Stimulated activated CD4-positive, alpha-beta T cell treated with anti-CD3 and anti-CD28 coated beads, Interleukin-12 subunit alpha, Interleukin-12 subunit beta, amount 100 ng/mL, for 48 hours (primary cell): ENCODE data around the gene LRRC25.

Experiments
- DNase-seq, 3 donors: peaks; one replicate each; pipeline ENCODE4 v3.0.0-alpha.2; 2020; ENCODE audit warnings: low read depth in 2 of 3, low spot score in 1 of 3

LRRC25 gene

DNA sequence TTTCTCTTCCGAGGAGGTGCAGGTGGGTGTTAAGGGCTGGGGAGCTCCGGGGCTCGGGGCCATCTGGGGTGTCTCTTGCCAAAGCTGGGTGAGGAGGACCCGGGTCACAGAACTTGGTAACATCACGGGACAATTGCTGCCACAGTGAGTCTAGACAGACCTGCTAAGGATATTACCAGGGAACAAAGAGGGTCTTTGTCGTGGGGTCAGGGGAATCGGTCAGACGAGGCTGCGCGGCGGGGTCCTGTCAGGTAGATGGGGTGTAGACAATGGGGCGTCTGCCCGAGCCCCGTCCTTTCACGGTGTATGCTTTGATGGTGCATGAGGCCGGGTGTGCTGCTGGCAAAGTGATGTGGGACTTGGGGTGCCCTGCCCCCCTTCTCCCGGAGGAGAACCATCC is 49.3 kb downstream of the LRRC25 start:
- no peak for DNase-seq

DNA sequence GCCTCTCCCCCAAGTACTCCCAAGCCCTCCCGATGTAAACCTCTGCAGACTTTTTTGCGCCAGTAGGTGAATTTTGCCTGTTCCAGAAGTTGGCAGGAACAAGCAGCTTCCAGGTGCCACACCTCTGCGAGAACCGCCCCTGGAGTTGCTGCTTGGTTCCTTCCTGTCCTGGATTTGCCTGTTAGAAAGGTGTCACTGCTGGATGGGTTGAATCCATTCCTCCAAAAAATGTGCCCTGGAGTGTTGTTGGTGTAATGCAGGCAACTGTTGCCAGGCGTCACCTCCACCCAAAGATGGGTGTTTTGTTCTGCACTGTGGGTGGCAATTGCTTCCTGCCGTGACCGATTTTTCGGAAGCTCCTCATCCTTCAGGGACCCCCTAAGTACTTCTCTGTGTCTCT is 51.3 kb downstream of the LRRC25 start:
- DNase-seq, result no peak

DNA sequence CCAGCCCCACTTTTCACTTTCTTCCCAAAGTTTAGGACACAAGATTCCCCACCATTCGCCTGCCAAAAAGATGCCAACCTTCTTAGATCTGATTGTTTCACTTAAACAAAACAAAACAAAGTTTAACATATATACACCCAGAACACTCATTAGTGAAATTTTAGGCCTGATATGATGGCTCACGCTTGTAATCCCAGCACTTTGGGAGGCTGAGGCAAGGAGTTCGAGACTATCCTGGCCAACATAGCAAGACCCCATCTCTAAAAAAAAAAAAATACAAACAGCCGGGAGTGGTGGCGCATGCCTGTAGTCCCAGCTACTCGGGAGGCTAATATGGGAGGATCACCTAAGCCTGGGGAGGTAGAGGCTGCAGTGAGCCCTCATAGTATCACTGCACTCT is 52.1 kb downstream of the LRRC25 start:
- DNase-seq, result no peak

DNA sequence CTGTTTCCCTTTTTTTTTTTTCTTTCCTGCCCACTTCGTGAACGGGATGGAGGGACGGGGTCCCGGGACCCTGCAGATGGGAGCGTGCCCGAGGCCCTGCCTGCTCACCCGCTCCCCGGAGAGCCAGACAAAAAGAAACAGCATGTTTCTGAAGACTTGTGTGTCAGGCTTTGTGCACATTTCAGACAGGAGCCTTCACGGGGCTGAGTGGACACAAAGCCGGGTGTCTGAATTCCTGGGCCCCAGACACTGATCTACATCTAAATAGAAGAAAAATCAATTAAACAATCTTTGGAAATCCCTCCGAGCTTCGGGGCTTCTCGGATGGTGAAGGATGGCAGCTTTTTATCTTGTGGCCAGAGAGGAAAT is 52.9 kb downstream of the LRRC25 start:
- DNase-seq, result no peak

DNA sequence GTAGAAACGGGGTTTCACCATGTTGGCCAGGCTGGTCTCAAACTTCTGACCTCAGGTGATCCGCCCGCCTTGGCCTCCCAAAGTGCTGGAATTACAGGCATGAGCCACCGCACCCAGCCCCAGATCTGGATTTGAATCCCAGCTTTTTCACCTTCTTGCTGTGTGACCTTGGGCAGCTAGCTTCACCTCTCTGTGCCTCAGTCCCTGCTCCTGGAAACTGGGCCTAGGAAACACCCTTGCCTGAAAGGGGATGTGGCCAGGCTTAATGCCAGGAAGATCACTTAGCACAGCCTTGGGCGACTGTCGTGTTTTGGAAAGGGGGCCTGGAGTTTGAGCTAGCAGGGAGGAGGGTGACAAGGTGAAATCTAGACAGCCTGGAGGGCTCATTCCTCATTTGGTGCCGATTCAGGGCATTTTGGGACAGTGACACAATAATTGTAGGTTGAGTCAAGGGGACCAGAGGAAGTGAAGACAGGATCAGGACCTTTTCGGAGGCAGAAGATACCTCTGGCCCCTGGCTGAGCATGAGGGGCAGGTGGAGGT is 55.3 kb downstream of the LRRC25 start:
- DNase-seq, result no peak
